B cell (primary cell): ENCODE measurements around the gene ISOC2. TPM values are rescaled to one million over a fixed set of nuclear protein-coding genes. Genes with fewer than 3 reads are reported as not detected.

Source experiments
- ATAC-seq: fragments of 200-7000 bp; cut with Tn5 transposase; one replicate; pipeline ENCODE4 v1.10.0; 2021; ENCODE audit warnings: low read depth, mild to moderate bottlenecking, moderate number of reproducible peaks, moderate library complexity
- CTCF ChIA-PET: fragments of 350-600 bp; sonication (Branson Sonifier 250); formaldehyde crosslinking; loops from one replicate; lab custom pipeline; 2021; ENCODE audit warnings: antibody characterized with exemption, inconsistent platforms; lab: Charles Lee
- POLR2A ChIA-PET: fragments of 350-600 bp; sonication (Branson Sonifier 250); formaldehyde crosslinking; loops from one replicate; lab custom pipeline; 2021; ENCODE audit warnings: antibody characterized with exemption; lab: Charles Lee
- DNase-seq: peaks from one replicate; pipeline ENCODE4 v3.0.0; 2013
- H2AFZ ChIP-seq: 2 replicates; pipeline ENCODE4 v1.6.1; 2012; ENCODE audit warnings: mild to moderate bottlenecking, low read depth, low read length; ENCODE audit not compliant: insufficient read depth, poor library complexity, severe bottlenecking
- H3K27ac ChIP-seq, 2 donors: 1 replicate in 1 of 2; 2 replicates in 1 of 2; pipeline ENCODE4 v1.5.1; 2012 to 2013; ENCODE audit warnings: low read length in 2 of 2, mild to moderate bottlenecking in 2 of 2, moderate library complexity in 1 of 2
- H3K27me3 ChIP-seq, 4 experiments: fragments of 200-600 bp in 1 of 4; sonication (generic) in 1 of 4; replicated peaks in 1 of 4; 1 replicate in 2 of 4; 2 replicates in 2 of 4; pipeline versions ENCODE4 v1.6.1 to v1.7.0; 2013 to 2016; ENCODE audit warnings: low read length in 3 of 4, mild to moderate bottlenecking in 2 of 4, mixed read lengths in 1 of 4, moderate library complexity in 1 of 4; ENCODE audit not compliant: insufficient read depth in 4 of 4, control insufficient read depth in 3 of 4; ENCODE audit errors: control extremely low read depth in 1 of 4
- H3K36me3 ChIP-seq, 2 experiments: replicated peaks in 1 of 2; 1 replicate in 1 of 2; 2 replicates in 1 of 2; pipeline versions ENCODE4 v1.6.1 to v1.7.1; 2013; ENCODE audit warnings: low read length in 1 of 2; ENCODE audit not compliant: insufficient read depth in 2 of 2, control insufficient read depth in 1 of 2; ENCODE audit errors: control extremely low read depth in 1 of 2, extremely low read depth in 1 of 2
- H3K4me1 ChIP-seq, 2 donors: fragments of 200-600 bp in 1 of 2; sonication (generic) in 1 of 2; 1 replicate in 1 of 2; 2 replicates in 1 of 2; pipeline versions ENCODE4 v1.5.1 to v1.6.1; 2013 to 2017; ENCODE audit warnings: low read length in 2 of 2; ENCODE audit not compliant: control insufficient read depth in 2 of 2, insufficient read depth in 2 of 2
- H3K4me2 ChIP-seq: replicated peaks from 2 replicates; pipeline ENCODE3; 2012; ENCODE audit warnings: mild to moderate bottlenecking, low read depth, low read length; ENCODE audit not compliant: poor library complexity, severe bottlenecking
- H3K4me3 ChIP-seq, 5 experiments: fragments of 200-600 bp in 1 of 5; sonication (generic) in 1 of 5; 1 replicate in 3 of 5; 2 replicates in 2 of 5; pipeline versions ENCODE4 v1.5.1 to v1.7.0; 2011 to 2016; ENCODE audit warnings: low read length in 4 of 5, mild to moderate bottlenecking in 4 of 5, low read depth in 2 of 5, control low read depth in 1 of 5, moderate library complexity in 1 of 5; ENCODE audit not compliant: insufficient read depth in 1 of 5; ENCODE audit errors: control extremely low read depth in 1 of 5, extremely low read depth in 1 of 5
- H3K79me2 ChIP-seq: fragments of 200-600 bp; sonication (generic); one replicate; pipeline ENCODE4 v1.6.0; 2016; ENCODE audit warnings: low read length; ENCODE audit not compliant: control insufficient read depth, insufficient read depth
- H3K9ac ChIP-seq: fragments of 200-600 bp; sonication (generic); 2 replicates; pipeline ENCODE4 v1.6.1; 2017; ENCODE audit warnings: mild to moderate bottlenecking, low read length, moderate library complexity
- H3K9me3 ChIP-seq, 3 donors: one replicate each; pipeline versions ENCODE4 v1.6.1 to v1.7.1; 2013; ENCODE audit warnings: low read length in 2 of 3; ENCODE audit not compliant: control insufficient read depth in 2 of 3, insufficient read depth in 1 of 3; ENCODE audit errors: control extremely low read depth in 1 of 3
- H4K20me1 ChIP-seq: 2 replicates; pipeline ENCODE4 v1.6.0; 2012; ENCODE audit warnings: mild to moderate bottlenecking, low read length; ENCODE audit not compliant: insufficient read depth, control insufficient read depth, poor library complexity, severe bottlenecking
- H3K27ac Mint-ChIP-seq: one replicate; pipeline ENCODE4 v1.8.0; 2021; ENCODE audit warnings: mixed read lengths
- H3K27me3 Mint-ChIP-seq: one replicate; pipeline ENCODE4 v1.8.0; 2021; ENCODE audit warnings: mixed read lengths
- H3K4me1 Mint-ChIP-seq: one replicate; pipeline ENCODE4 v1.8.0; 2021; ENCODE audit warnings: mixed read lengths
- H3K4me3 Mint-ChIP-seq: one replicate; pipeline ENCODE4 v1.8.0; 2021; ENCODE audit warnings: mixed read lengths
- H3K9me3 Mint-ChIP-seq: one replicate; pipeline ENCODE4 v1.8.0; 2022; ENCODE audit warnings: mixed read lengths; ENCODE audit not compliant: insufficient read depth
- EZH2 ChIP-seq: IDR thresholded peaks from 2 replicates; pipeline ENCODE4 v1.6.1; 2012; ENCODE audit warnings: borderline replicate concordance, low read depth, mild to moderate bottlenecking, moderate library complexity, low read length; ENCODE audit not compliant: insufficient read depth, poor library complexity, severe bottlenecking
- WGBS: methylation state at CpG from one replicate; pipeline ENCODE4 v1.1.5; 2013; ENCODE audit warnings: missing lambda C conversion rate; ENCODE audit not compliant: insufficient coverage; 5-methylcytosine and 5-hydroxymethylcytosine counted together
- intact Hi-C: fragments of 100-400 bp; cut with micrococcal nuclease; formaldehyde crosslinking; loops from one replicate; pipeline ENCODE4 v1.10.0; 2022
- polyA plus RNA-seq: library from polyadenylated mRNA; depleted of rRNA; stranded (reverse); fragments of >200 nt; gene quantifications from 2 replicates; pipeline ENCODE4 v1.2.3, GENCODE V29; 2012
- total RNA-seq, 2 donors: library from RNA; stranded (reverse); fragments of 120-200 nt in 1 of 2; gene quantifications; 1 replicate in 1 of 2; 2 replicates in 1 of 2; pipeline versions ENCODE4 v1.2.3 to v1.2.4, GENCODE V29; 2013 to 2022
- TF ChIP-seq, protein P1 (sequence below): fragments of 200-600 bp; IDR thresholded peaks from one replicate; pipeline ENCODE4 v1.8.0; 2022; ENCODE audit warnings: antibody characterized with exemption, mild to moderate bottlenecking

ISOC2 gene
- total and polyA plus RNA-seq, 2 donors (not counting 1 experiment from before 2014, with no cell fraction given), result 10.0 to 27.6 TPM

DNA sequence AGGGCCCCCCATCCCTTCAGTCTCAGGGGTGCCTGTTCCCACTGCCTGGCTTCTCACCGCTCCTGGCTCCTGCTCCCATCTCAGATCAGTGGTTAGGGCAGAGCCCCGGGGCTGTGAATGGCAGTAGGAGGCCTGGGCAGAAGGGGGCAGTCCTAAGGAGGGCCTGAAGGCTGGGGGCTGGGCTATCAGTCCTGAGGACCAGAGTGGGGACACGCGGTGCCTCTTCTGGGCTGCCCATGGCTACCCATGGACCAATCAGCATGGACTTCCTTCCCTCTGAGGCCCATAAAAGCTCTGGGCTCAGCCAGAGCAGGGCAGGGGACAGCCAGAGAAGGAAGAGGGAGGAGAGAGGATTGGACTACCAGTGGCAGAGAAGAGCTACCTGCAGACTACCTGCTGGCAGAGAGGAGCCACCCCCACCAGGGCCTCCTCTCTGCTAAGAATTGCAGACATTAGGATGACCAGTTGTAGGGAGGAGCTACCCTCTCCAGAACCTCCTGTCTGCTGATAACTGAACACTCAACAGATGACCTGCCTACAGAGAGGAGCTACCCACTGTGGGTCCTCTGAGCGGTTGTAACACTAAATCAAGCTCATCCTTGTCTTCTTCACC, 41.7 kb downstream of the ISOC2 start:
- intact Hi-C loops, result no loop called here
- no peaks in the 10 kb centered on the region for H3K4me1 ChIP-seq
- no peaks in the 10 kb centered on the region for H3K36me3 ChIP-seq
- DNase-seq (no peak), ATAC-seq (no peak)
- Mint-ChIP-seq H3K4me1 (no peaks in the 10 kb centered on the region), H3K9me3 (no peaks in the 10 kb centered on the region), H3K27me3 (peaks cover 23% of the 10 kb centered on the region), H3K4me3 (no peak overlapping the region), H3K27ac (no peak overlapping the region)
- POLR2A ChIA-PET, result no interaction called here
- no peak for TF ChIP-seq EZH2
- TF ChIP-seq, protein P1, sequence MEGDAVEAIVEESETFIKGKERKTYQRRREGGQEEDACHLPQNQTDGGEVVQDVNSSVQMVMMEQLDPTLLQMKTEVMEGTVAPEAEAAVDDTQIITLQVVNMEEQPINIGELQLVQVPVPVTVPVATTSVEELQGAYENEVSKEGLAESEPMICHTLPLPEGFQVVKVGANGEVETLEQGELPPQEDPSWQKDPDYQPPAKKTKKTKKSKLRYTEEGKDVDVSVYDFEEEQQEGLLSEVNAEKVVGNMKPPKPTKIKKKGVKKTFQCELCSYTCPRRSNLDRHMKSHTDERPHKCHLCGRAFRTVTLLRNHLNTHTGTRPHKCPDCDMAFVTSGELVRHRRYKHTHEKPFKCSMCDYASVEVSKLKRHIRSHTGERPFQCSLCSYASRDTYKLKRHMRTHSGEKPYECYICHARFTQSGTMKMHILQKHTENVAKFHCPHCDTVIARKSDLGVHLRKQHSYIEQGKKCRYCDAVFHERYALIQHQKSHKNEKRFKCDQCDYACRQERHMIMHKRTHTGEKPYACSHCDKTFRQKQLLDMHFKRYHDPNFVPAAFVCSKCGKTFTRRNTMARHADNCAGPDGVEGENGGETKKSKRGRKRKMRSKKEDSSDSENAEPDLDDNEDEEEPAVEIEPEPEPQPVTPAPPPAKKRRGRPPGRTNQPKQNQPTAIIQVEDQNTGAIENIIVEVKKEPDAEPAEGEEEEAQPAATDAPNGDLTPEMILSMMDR, result no peak
- no peak overlapping the region for H3K9ac ChIP-seq
- no peak overlapping the region for H3K4me2 ChIP-seq
- H3K79me2 ChIP-seq, result no peaks in the 10 kb centered on the region
- H3K27me3 ChIP-seq, result peaks cover 0 to 22% (median 1%) of the 10 kb centered on the region in 4 experiments
- no peak overlapping the region for H3K4me3 ChIP-seq
- no peaks in the 10 kb centered on the region for H4K20me1 ChIP-seq
- no peak overlapping the region for H3K27ac ChIP-seq
- CTCF ChIA-PET, result interaction anchor here (0.6 to 7.2 kb wide), 6 partner anchors 127 to 332 kb away, joined by 3 to 75 read pairs (median 4); no protein-coding TSS in a partner anchor
- 90% methylated on average over 3 of the region's 5 CpGs for WGBS
- peaks cover 0 to 3% (median 0%) of the 10 kb centered on the region in 3 donors for H3K9me3 ChIP-seq
- no peak overlapping the region for H2AFZ ChIP-seq

DNA sequence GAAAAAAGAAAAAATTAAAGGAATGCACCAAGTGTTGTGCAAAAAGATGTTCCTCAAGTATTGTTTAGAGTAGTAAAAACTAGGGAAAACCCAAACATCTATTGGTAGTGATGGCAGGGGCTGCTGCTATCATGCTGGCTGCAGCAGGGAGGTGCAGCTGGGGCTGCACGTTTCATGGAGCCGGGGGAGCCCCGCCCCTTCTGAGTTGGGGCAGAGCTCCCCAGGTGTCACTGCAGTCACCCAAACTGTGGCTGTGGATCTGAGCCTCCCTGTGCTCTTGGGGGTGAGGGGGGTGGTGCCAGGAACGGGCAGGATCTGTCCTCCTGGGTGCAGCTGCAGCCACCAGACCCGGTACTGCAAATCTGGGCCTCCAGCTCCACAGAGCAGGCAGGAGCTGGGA, 42.3 kb downstream of the ISOC2 start:
- H3K4me1 ChIP-seq, result no peaks in the 10 kb centered on the region
- H3K27ac ChIP-seq, result no peak overlapping the region
- H3K9me3 Mint-ChIP-seq, result no peaks in the 10 kb centered on the region
- H3K4me1 Mint-ChIP-seq, result no peaks in the 10 kb centered on the region
- H3K36me3 ChIP-seq, result no peaks in the 10 kb centered on the region
- DNase-seq (no peak), ATAC-seq (no peak)
- H3K27ac Mint-ChIP-seq, result no peak overlapping the region
- no peak overlapping the region for H3K4me2 ChIP-seq
- H2AFZ ChIP-seq, result no peak overlapping the region
- H3K9me3 ChIP-seq, result no peaks in the 10 kb centered on the region
- H3K9ac ChIP-seq, result no peak overlapping the region
- H4K20me1 ChIP-seq, result no peaks in the 10 kb centered on the region
- peaks cover 0 to 18% (median 0%) of the 10 kb centered on the region in 4 experiments for H3K27me3 ChIP-seq
- no peaks in the 10 kb centered on the region for H3K79me2 ChIP-seq
- no peak overlapping the region for H3K4me3 Mint-ChIP-seq
- ChIA-PET CTCF (interaction anchor here (0.6 to 7.2 kb wide), 13 partner anchors 10 to 331 kb away, joined by 3 to 75 read pairs (median 3); partner anchors contain the start of gene TMEM238), POLR2A (no interaction called here)
- WGBS, result 57% methylated on average over 5 of the region's 5 CpGs
- no peak overlapping the region for H3K4me3 ChIP-seq
- peaks cover 23% of the 10 kb centered on the region for H3K27me3 Mint-ChIP-seq
- TF ChIP-seq, protein P1, result no peak
- no peak for TF ChIP-seq EZH2
- intact Hi-C loops, result no loop called here
